Renal pelvis (tissue), 4 donors: ENCODE data around the gene THOP1. TPM values are rescaled to one million over a fixed set of nuclear protein-coding genes. Genes with fewer than 3 reads are reported as not detected.
"Not testable (repeated sequence)": the region's sequence is repeated elsewhere in the genome, so short reads cannot be mapped to it uniquely, and the experiment has no call there.

ENCODE experiments used
- DNase-seq: peaks from one replicate; pipeline ENCODE4 v3.0.0-alpha.2; 2013
- polyA plus RNA-seq, 3 donors: library from polyadenylated mRNA; unstranded; fragments of 120-200 nt; gene quantifications; one replicate each; pipeline ENCODE4 v1.2.1, GENCODE V29; 2013; ENCODE audit not compliant: insufficient read length in 3 of 3

THOP1 gene
- polyA plus RNA-seq, 3 donors = 58.7 to 64.8 (median 58.7) TPM

DNA sequence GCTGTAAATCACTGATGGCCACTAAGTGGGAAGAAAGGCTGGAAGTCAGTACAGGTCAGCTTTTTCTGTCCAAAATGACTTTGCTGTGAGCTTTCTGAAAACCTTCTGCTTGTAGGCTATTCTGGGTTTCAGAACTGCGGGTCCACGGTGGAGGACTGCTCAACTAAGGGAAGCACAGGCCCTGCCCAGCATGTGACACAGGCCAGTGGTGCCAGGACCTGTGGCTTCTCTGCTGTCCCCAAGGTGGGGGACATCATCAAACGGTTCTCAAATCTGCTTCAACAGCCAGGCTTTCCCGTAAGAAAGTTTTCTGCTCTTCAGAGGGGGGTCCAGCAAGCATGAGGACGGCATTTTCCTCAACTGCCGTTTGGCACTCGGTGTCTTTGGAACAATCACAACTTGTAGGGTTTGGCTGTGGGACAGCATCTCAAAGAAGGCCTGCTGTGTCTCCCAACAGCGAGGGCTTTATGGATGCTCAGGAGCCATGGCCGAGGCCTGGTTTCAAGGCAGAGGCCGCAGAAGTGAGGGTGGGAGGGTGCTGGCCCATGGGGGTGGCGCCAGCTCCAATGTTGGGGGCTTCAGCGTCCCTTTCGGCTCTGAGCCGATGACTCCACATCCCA is 6.1 kb upstream of the THOP1 start:
- DNase-seq = no peak

- DNase-seq = no peak
Observed at GRCh38 chr19:2780284-2780683, 5.0 kb upstream of the THOP1 start.

DNA sequence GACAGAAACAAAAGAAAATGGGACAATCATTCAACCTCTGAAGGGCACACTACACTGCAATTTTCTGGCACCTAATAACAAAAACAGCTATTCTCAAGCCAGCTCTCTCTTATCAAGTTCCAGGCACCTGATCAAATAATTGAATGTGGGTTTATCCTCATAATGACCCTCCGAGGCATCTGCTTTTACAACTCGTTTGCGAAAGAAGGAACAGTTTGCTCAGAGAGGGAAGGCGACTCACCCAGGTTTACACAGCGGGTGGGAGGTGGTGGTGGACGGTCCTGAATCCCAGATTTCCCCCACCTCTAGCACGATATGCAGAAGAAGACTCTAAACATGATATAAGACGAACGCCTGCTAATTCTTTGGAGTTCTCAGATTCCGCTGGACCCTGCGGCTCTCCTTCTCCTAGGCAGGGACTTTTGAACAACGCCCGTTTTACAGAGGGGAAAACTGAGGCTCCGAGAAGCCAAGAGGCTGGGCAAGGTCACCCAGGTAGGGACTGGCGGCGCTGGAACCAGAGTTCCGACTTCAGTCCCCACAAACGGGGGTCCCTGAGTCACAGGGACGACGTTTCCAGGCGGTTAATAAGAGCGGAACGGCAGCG is 2.9 kb upstream of the THOP1 start:
- no peak for DNase-seq

- DNase-seq = peak; percentile 99
Observed at GRCh38 chr19:2782936-2783780, 2.1 kb upstream of the THOP1 start, which contains the start of gene SGTA. Gene SGTA, minus strand, starts transcription at chr19:2783273. Its CDS starts 14,205 bp downstream, at chr19:2769068.

DNA sequence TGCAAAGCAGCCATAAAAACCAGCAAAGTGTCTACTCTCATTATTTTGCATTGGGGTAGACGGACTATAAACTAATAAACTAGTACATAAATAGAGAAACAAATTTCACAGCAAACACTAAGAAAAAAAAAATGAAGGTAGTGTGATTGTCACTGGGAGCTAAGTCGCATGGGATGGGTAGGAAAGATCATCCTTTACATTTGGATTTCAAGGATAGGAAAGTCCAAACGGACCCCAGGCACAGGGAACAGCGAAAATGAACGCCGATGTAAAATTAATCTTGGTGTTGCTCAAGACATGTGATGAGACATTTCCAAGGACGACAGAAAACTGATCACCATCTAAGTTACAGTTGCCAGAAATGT is 1.5 kb upstream of the THOP1 start:
- no peak for DNase-seq

- no peak for DNase-seq
Observed at GRCh38 chr19:2787115-2787514, 1.8 kb downstream of the THOP1 start.

DNA sequence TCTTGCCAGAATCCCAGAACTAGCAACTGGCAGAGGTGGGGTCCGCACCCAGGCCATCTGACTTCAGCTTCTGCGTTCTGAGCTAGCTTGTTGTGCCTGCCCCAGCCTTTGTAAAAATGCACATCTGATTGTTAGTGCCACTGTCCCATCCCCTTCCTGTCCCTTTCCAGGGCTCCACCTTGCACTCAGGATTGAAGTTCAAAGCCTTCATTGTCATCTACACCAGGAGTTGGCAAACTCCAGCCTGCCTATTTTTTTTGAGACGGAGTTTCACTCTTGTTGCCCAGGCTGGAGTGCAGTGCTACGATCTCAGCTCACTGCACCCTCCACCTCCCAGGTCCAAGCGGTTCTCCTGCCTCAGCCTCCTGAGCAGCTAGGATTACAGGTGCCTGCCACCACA is 2.9 kb downstream of the THOP1 start:
- DNase-seq = no peak

- DNase-seq = no peak
Observed at GRCh38 chr19:2790194-2790556, 4.9 kb downstream of the THOP1 start.

- no peak for DNase-seq
Observed at GRCh38 chr19:2790557-2791271, 5.4 kb downstream of the THOP1 start.

GRCh38 chr19:2791440-2791839 is 6.1 kb downstream of the THOP1 start:
- no peak for DNase-seq

- DNase-seq = no peak
Observed at GRCh38 chr19:2791876-2792275, 6.6 kb downstream of the THOP1 start.

GRCh38 chr19:2792666-2793065 is 7.4 kb downstream of the THOP1 start:
- not testable (repeated sequence) for DNase-seq

DNA sequence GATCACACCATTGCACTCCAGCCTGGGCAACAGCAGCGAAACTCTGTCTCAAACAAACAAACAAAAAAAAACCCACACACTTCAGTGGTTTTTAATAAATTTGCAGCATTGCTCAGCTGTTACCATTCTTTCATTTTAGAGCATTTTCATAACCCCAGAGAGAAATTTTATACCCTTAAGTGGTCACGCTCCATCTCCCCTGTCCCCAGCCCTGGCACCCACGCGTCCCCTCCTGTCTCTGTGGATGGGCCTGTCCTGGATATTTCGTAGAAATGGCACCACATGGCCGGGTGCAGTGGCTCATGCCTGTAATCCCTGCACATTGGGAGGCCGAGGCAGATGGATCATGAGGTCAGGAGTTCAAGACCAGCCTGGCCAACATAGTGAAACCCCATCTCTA is 7.8 kb downstream of the THOP1 start:
- DNase-seq = no peak

DNA sequence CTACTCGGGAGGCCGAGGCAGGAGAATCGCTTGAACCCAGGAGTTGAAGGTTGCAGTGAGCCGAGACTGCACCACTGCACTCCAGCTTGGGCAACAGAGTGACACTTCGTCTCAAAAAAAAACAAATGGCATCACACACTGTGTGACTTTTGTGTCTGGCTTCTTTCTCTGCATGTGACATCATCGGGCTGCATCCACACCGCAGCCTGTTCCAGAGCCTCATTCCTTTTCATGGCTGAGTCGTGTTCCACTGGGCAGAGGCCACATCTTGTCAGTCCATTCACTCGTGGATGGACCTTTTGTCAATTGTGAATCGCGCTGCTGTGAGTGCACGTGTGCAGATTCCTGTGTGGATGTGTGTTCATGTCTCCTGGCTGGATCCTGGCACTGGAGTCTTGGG is 8.3 kb downstream of the THOP1 start:
- no peak for DNase-seq

GRCh38 chr19:2795827-2796658 is 10.7 kb downstream of the THOP1 start:
- DNase-seq = no peak

GRCh38 chr19:2796659-2797266 is 11.5 kb downstream of the THOP1 start:
- DNase-seq = no peak

GRCh38 chr19:2797280-2797679 is 12.0 kb downstream of the THOP1 start:
- no peak for DNase-seq

DNA sequence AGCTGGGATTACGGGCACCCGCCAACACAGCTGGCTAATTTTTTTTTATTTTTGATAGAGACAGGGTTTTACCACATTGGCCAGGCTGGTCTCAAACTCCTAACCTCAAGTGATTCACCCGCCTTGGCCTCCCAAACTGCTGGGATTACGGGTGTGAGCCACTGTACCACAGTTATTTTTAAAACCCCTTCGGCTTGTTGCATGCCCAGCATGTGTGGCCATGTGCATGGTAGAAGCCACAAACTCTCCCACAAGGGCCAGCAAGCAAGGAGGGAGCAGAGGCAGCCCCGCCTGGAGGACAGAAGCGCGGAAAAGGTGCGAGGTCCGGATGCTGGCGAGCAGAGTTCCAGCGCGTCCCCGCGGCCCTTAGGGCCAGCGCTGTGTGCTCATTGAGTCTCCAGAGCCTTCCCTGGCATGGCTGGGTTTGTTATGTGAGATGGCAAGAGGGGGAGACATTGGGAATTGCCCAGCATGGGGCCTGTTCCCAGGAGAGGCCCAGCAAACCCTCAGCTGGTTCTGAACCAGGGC is 12.9 kb downstream of the THOP1 start:
- DNase-seq = no peak

DNA sequence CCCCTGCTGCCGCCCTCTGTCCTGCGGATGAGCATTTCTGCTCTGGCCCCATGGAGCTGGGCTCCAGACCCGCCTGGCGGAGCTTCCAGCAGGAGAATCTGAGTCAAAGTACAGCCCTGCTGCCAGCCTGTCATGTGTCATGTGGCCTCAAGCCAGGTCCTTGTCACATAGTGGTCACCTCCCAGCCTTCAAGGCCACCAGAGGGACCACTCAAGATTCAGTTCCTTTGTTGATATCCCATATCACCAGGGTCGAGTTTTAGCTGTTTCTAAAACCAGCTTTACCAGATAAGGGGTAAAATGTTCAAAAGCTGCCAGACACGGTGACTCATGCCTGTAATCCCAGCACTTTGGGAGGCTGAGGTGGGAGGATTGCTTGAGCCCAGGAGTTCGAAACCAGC is 13.4 kb downstream of the THOP1 start:
- DNase-seq = no peak

GRCh38 chr19:2799273-2800020 is 14.1 kb downstream of the THOP1 start:
- DNase-seq = no peak
